Activated B cell treated with CpG ODN at 0.5 μM for 24 hours (primary cell): ENCODE results near the gene MYH7. TPM values are rescaled to one million over a fixed set of nuclear protein-coding genes. Genes with fewer than 3 reads are reported as not detected.

Source experiments
- ATAC-seq: fragments of 200-7000 bp; cut with Tn5 transposase; one replicate; pipeline ENCODE4 v1.10.0; 2021; ENCODE audit warnings: low read depth, mild to moderate bottlenecking, moderate library complexity
- CTCF ChIA-PET: fragments of 350-600 bp; sonication (Branson Sonifier 250); formaldehyde crosslinking; loops from one replicate; lab custom pipeline; 2021; ENCODE audit warnings: antibody characterized with exemption; lab: Charles Lee
- POLR2A ChIA-PET: fragments of 350-600 bp; sonication (Branson Sonifier 250); formaldehyde crosslinking; loops from one replicate; lab custom pipeline; 2021; ENCODE audit warnings: antibody characterized with exemption; lab: Charles Lee
- DNase-seq: peaks from one replicate; pipeline ENCODE4 v3.0.0; 2022
- H3K27ac Mint-ChIP-seq: one replicate; pipeline ENCODE4 v1.8.0; 2020; ENCODE audit warnings: mixed read lengths
- H3K27me3 Mint-ChIP-seq: one replicate; pipeline ENCODE4 v1.8.0; 2021; ENCODE audit warnings: mixed read lengths
- H3K36me3 Mint-ChIP-seq: one replicate; pipeline ENCODE4 v1.8.0; 2021; ENCODE audit warnings: low read depth, mixed read lengths
- H3K4me1 Mint-ChIP-seq: one replicate; pipeline ENCODE4 v1.8.0; 2021; ENCODE audit warnings: mixed read lengths
- H3K4me3 Mint-ChIP-seq: one replicate; pipeline ENCODE4 v1.8.0; 2020; ENCODE audit warnings: mild to moderate bottlenecking, mixed read lengths
- H3K9me3 Mint-ChIP-seq: one replicate; pipeline ENCODE4 v1.8.0; 2020; ENCODE audit warnings: mixed read lengths
- CTCF ChIP-seq: fragments of 200-600 bp; IDR thresholded peaks from one replicate; pipeline ENCODE4 v1.8.0; 2022; ENCODE audit warnings: antibody characterized with exemption, mild to moderate bottlenecking
- intact Hi-C: fragments of 100-400 bp; cut with micrococcal nuclease; formaldehyde crosslinking; loops from one replicate; pipeline ENCODE4 v1.15.1; 2024
- total RNA-seq: library from RNA; stranded (reverse); gene quantifications from 2 replicates; pipeline ENCODE4 v1.2.3, GENCODE V29; 2022

MYH7 gene
- total RNA-seq, 1 donor from 2014 or later, result not detected

GRCh38 chr14:23481362-23481970, 46.0 kb upstream of the MYH7 start:
- Mint-ChIP-seq H3K4me1 (peaks cover 2% of the 10 kb centered on the region), H3K36me3 (peaks cover 59% of the 10 kb centered on the region), H3K27ac (no peak overlapping the region), H3K4me3 (no peak overlapping the region), H3K9me3 (no peaks in the 10 kb centered on the region), H3K27me3 (no peaks in the 10 kb centered on the region)
- no peak for ATAC-seq
- ChIA-PET CTCF (interaction anchor here (11.0 kb wide), 1 partner anchor 78 kb away, joined by 128 read pairs; no protein-coding TSS in a partner anchor), POLR2A (interaction anchor here (1.0 kb wide), 1 partner anchor 69 kb away, joined by 3 read pairs; no protein-coding TSS in a partner anchor)
- DNase-seq, result no peak
- intact Hi-C loops, result no loop called here
- TF ChIP-seq CTCF, result no peak

- no peak overlapping the region for H3K4me3 Mint-ChIP-seq
- intact Hi-C loops, result loop anchor here (1.0 kb wide), 3 partner anchors 9 to 84 kb away; partner anchors contain the start of gene NGDN
- ChIA-PET POLR2A (interaction anchor here (0.6 to 2.5 kb wide), 5 partner anchors 9 to 85 kb away, joined by 3 to 13 read pairs (median 4); partner anchors contain the start of gene NGDN), CTCF (interaction anchor here (0.6 to 11.0 kb wide), 15 partner anchors 9 to 463 kb away, joined by 3 to 128 read pairs (median 4); partner anchors contain the start of genes NGDN and THTPA)
- H3K27ac Mint-ChIP-seq, result no peak overlapping the region
- H3K27me3 Mint-ChIP-seq, result no peaks in the 10 kb centered on the region
- H3K36me3 Mint-ChIP-seq, result peaks cover 68% of the 10 kb centered on the region
- H3K4me1 Mint-ChIP-seq, result peaks cover 2% of the 10 kb centered on the region
- TF ChIP-seq CTCF, result no peak
- ATAC-seq, result peak; percentile 62
- peak; percentile 25 for DNase-seq
- no peaks in the 10 kb centered on the region for H3K9me3 Mint-ChIP-seq
These were observed 42.8 kb upstream of the MYH7 start for GRCh38 chr14:23478109-23478759.

GRCh38 chr14:23470947-23471346, 35.5 kb upstream of the MYH7 start:
- Mint-ChIP-seq H3K4me3 (peak overlapping the region; percentile 69), H3K27ac (no peak overlapping the region), H3K9me3 (no peaks in the 10 kb centered on the region), H3K27me3 (no peaks in the 10 kb centered on the region), H3K4me1 (peaks cover 11% of the 10 kb centered on the region), H3K36me3 (peaks cover 49% of the 10 kb centered on the region)
- intact Hi-C loops, result no loop called here
- no peak for ATAC-seq
- POLR2A ChIA-PET, result interaction anchor here (0.7 kb wide), 1 partner anchor 972 kb away, joined by 6 read pairs; no protein-coding TSS in a partner anchor
- no peak for DNase-seq
- no peak for TF ChIP-seq CTCF
- CTCF ChIA-PET, result interaction anchor here (0.9 kb wide), 1 partner anchor 89 kb away, joined by 3 read pairs; no protein-coding TSS in a partner anchor

- DNase-seq (no peak), ATAC-seq (peak; percentile 2)
- Mint-ChIP-seq H3K9me3 (no peaks in the 10 kb centered on the region), H3K27ac (no peak overlapping the region), H3K27me3 (no peaks in the 10 kb centered on the region), H3K4me3 (no peak overlapping the region), H3K36me3 (peaks cover 39% of the 10 kb centered on the region), H3K4me1 (peaks cover 11% of the 10 kb centered on the region)
- ChIA-PET POLR2A (interaction anchor here (0.7 to 1.5 kb wide), 8 partner anchors 8 to 1782 kb away, joined by 3 to 6 read pairs (median 4); partner anchors contain the start of genes ACIN1, AP1G2, C14orf119 and PABPN1), CTCF (interaction anchor here (0.7 to 0.9 kb wide), 2 partner anchors 9 to 90 kb away, joined by 3 read pairs; no protein-coding TSS in a partner anchor)
- intact Hi-C loops, result loop anchor here (1.0 to 10.0 kb wide), 12 partner anchors 8 to 973 kb away; partner anchors contain the start of genes ACIN1, AP1G2, C14orf119 and DAD1
- TF ChIP-seq CTCF, result no peak
These were observed 34.5 kb upstream of the MYH7 start for GRCh38 chr14:23469906-23470403.
